T-helper 1 cell (primary cell): ENCODE results near the gene CTTN.

Source experiments
- DNase-seq, 5 donors: peaks; one replicate each; pipeline ENCODE4 v3.0.0-alpha.2; 2012 to 2020
- total RNA-seq, 4 donors: gene quantifications; one replicate each; lab custom pipeline; 2026; lab: John Stamatoyannopoulos, UW

Gene CTTN
- 0.15 to 1.3 (median 0.55) reads per million in 4 donors for total RNA-seq

GRCh38 chr11:70397983-70398833 is at the start of gene CTTN:
CTTN (plus strand) TSS chr11:70398529; CDS start chr11:70407298, 8,769 bp downstream.
- DNase-seq, result peak; percentile 30 to 71 (median 47)

- no peak for DNase-seq
Observed at GRCh38 chr11:70348608-70349007, 49.7 kb upstream of the CTTN start.

GRCh38 chr11:70351646-70352045 is 46.7 kb upstream of the CTTN start:
- no peak for DNase-seq

- DNase-seq, result no peak
Observed at GRCh38 chr11:70352100-70352499, 46.2 kb upstream of the CTTN start.

GRCh38 chr11:70352601-70353000 is 45.7 kb upstream of the CTTN start:
- no peak for DNase-seq

GRCh38 chr11:70353329-70353728 is 45.0 kb upstream of the CTTN start:
- no peak for DNase-seq

- no peak for DNase-seq
Observed at GRCh38 chr11:70353900-70354568, 44.3 kb upstream of the CTTN start.

GRCh38 chr11:70354629-70355028 is 43.7 kb upstream of the CTTN start:
- DNase-seq, result no peak

- DNase-seq, result no peak
Observed at GRCh38 chr11:70358753-70359152, 39.6 kb upstream of the CTTN start.

- no peak for DNase-seq
Observed at GRCh38 chr11:70359451-70360205, 38.7 kb upstream of the CTTN start.

GRCh38 chr11:70360211-70360610 is 38.1 kb upstream of the CTTN start:
- no peak for DNase-seq

- no peak for DNase-seq
Observed at GRCh38 chr11:70364178-70364577, 34.2 kb upstream of the CTTN start.

- DNase-seq, result peak in 2 of 5 donors; percentile 9 to 79
Observed at GRCh38 chr11:70364745-70365543, 33.4 kb upstream of the CTTN start.

GRCh38 chr11:70365544-70365927 is 32.8 kb upstream of the CTTN start:
- DNase-seq, result peak in 1 of 5 donors; percentile 4

GRCh38 chr11:70367071-70367470 is 31.3 kb upstream of the CTTN start:
- DNase-seq, result no peak

- DNase-seq, result no peak
Observed at GRCh38 chr11:70368961-70369360, 29.4 kb upstream of the CTTN start.

- peak in 1 of 5 donors; percentile 12 for DNase-seq
Observed at GRCh38 chr11:70371241-70371640, 27.1 kb upstream of the CTTN start.

- no peak for DNase-seq
Observed at GRCh38 chr11:70372076-70372475, 26.3 kb upstream of the CTTN start.

GRCh38 chr11:70376621-70377020 is 21.7 kb upstream of the CTTN start:
- DNase-seq, result no peak

- no peak for DNase-seq
Observed at GRCh38 chr11:70377645-70378044, 20.7 kb upstream of the CTTN start.

GRCh38 chr11:70378506-70379134 is 19.7 kb upstream of the CTTN start:
- DNase-seq, result no peak

GRCh38 chr11:70381350-70381749 is 17.0 kb upstream of the CTTN start:
- DNase-seq, result no peak
